Activated naive CD4-positive, alpha-beta T cell treated with anti-CD3 and anti-CD28 coated beads for 36 hours (primary cell): ENCODE measurements around the gene COL18A1. TPM values are rescaled to one million over a fixed set of nuclear protein-coding genes. Genes with fewer than 3 reads are reported as not detected.
"Not testable (repeated sequence)": the region's sequence is repeated elsewhere in the genome, so short reads cannot be mapped to it uniquely, and the experiment has no call there.

Experiments
- CTCF ChIA-PET: fragments of 350-600 bp; sonication (Branson Sonifier 250); formaldehyde crosslinking; loops from one replicate; lab custom pipeline; 2021; ENCODE audit warnings: antibody characterized with exemption; lab: Charles Lee
- DNase-seq: peaks from one replicate; pipeline ENCODE4 v3.0.0-alpha.2; 2020
- H3K27ac Mint-ChIP-seq: one replicate; pipeline ENCODE4 v1.8.0; 2021; ENCODE audit warnings: mild to moderate bottlenecking, mixed read lengths
- H3K27me3 Mint-ChIP-seq: one replicate; pipeline ENCODE4 v1.8.0; 2021; ENCODE audit warnings: low read depth, mixed read lengths
- H3K36me3 Mint-ChIP-seq: one replicate; pipeline ENCODE4 v1.8.0; 2021; ENCODE audit warnings: low read depth, mixed read lengths
- H3K4me1 Mint-ChIP-seq: one replicate; pipeline ENCODE4 v1.8.0; 2021; ENCODE audit warnings: low read depth, mixed read lengths
- H3K4me3 Mint-ChIP-seq: one replicate; pipeline ENCODE4 v1.8.0; 2021; ENCODE audit warnings: mild to moderate bottlenecking, moderate library complexity, mixed read lengths
- H3K9me3 Mint-ChIP-seq: one replicate; pipeline ENCODE4 v1.8.0; 2021; ENCODE audit warnings: mixed read lengths
- intact Hi-C: fragments of 100-400 bp; cut with micrococcal nuclease; formaldehyde crosslinking; loops from one replicate; pipeline ENCODE4 v1.15.1; 2023
- total RNA-seq, 2 experiments: library from RNA; stranded (reverse); gene quantifications; one replicate each; pipeline ENCODE4 v1.2.3, GENCODE V29; 2021

The COL18A1 gene
- total RNA-seq, 2 experiments from 2014 or later = 10.3 to 12.6 TPM

DNA sequence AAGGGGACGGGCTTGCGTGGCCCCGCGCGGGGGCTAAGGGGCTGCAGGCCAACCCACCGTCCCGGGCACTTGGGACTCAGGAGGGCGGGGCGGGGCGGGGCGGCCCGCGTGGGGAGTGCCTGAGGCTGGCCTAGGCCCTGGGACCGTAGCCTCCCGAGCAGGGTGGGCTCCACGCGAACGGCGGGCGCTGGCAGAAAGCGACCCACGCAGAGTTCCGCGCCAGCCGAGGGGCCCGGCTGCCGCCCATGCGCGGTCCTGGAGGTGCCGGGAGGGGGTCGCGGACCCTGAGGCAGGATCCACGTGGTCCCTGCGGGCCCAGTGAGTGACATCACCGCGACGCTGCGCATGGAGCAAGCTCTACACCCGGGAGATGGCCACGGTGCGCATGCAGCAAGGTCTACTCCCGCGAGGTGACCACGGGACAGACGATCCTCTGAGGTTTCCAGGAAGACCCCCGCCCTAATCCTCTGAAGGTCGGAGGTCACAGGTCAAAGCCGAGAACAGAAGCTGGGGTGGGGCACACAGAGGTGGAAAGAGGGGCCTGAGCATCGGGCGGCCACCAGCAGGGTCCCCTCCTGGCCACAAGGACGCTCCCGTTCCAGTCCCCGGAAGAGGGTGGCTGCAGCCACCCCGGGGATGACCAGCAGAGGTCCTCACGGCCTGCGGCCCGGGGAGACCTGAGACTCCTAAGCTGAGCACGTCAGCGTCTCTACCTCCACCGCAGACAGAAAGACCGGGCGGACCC is 150.8 kb downstream of the COL18A1 start:
- Mint-ChIP-seq H3K36me3 (no peaks in the 10 kb centered on the region), H3K4me1 (peaks cover 20% of the 10 kb centered on the region), H3K4me3 (no peak overlapping the region), H3K9me3 (no peaks in the 10 kb centered on the region), H3K27ac (no peak overlapping the region), H3K27me3 (no peaks in the 10 kb centered on the region)
- peak; percentile 4 for DNase-seq
- CTCF ChIA-PET = interaction anchor here (0.9 to 1.8 kb wide), 4 partner anchors 12 to 417 kb away, joined by 3 to 17 read pairs (median 4); no protein-coding TSS in a partner anchor
- intact Hi-C loops = loop anchor here (1.0 kb wide), 1 partner anchor 265 kb away; no protein-coding TSS in a partner anchor

DNA sequence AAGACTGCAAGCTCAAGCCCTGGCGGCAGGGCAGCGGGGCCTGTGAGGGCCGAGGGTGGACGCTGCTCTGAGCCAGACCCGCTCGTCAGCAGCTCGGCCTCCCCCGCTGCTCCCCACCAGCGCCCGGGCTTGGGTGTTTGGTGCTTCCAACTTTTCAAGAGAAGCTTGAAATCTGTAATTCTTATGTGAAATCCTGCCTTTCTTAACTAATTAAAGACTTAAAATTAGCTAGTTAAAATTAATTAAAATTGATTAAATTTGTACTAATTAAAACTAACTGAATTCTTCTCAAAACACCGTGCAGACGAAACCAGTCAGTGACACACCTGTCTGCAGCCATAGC is 151.3 kb downstream of the COL18A1 start:
- CTCF ChIA-PET = interaction anchor here (0.9 to 1.8 kb wide), 4 partner anchors 11 to 418 kb away, joined by 3 to 17 read pairs (median 4); no protein-coding TSS in a partner anchor
- peaks cover 14% of the 10 kb centered on the region for H3K4me1 Mint-ChIP-seq
- DNase-seq = no peak
- no peak overlapping the region for H3K27ac Mint-ChIP-seq
- intact Hi-C loops = no loop called here
- no peaks in the 10 kb centered on the region for H3K27me3 Mint-ChIP-seq
- no peaks in the 10 kb centered on the region for H3K36me3 Mint-ChIP-seq
- H3K4me3 Mint-ChIP-seq = no peak overlapping the region
- H3K9me3 Mint-ChIP-seq = no peaks in the 10 kb centered on the region

DNA sequence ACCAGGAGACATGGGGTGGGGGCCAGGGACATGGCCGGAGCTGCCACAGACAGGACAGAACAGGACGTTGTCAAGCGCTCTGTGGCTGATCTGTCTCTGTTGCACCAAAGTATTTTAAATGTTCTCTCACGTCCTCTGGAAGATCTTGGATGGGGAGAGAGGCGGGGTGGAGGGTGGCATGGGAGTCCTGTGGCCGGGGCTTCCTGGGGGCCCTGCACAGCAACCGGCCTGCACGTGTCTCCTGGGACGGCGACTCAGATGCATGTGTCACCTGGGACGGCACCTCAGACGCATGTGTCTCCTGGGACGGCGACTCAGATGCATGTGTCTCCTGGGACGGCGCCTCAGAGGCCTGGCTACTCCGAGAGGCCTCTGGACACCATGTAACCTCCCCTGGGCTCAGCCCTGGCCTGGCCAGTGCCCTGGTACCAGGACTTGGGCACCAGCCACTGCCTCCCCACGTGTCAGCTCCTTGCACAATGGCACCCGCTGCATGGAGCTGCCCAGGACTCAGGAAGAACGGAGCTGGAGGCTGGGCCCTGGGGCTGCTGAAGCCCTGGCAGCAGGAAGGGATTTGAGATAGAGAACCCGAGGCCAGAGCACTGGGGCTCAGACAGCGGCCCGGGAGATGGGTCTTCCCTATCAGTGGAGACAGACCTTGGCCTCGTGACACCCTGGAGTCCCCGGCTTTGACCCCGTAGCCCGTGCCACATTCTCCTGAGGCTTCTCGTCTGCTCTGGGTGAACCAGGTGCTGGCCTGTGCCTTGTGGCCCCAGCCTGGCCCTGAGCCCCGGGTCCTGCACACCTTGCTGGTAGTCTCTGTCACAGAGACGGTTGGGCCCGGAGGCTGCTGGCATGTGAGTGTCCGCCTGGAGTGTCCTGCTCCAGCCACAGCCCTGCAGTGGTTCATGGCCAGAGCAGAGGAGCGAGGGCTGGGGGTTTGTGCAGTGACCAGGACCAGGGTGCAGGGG is 152.0 kb downstream of the COL18A1 start:
- CTCF ChIA-PET = interaction anchor here (0.9 to 1.8 kb wide), 5 partner anchors 11 to 419 kb away, joined by 3 to 17 read pairs (median 3); no protein-coding TSS in a partner anchor
- DNase-seq = peak; percentile 3
- Mint-ChIP-seq H3K4me1 (peaks cover 8% of the 10 kb centered on the region), H3K4me3 (peak overlapping the region; percentile 15), H3K27me3 (no peaks in the 10 kb centered on the region), H3K27ac (no peak overlapping the region), H3K36me3 (no peaks in the 10 kb centered on the region), H3K9me3 (no peaks in the 10 kb centered on the region)
- intact Hi-C loops = no loop called here

DNA sequence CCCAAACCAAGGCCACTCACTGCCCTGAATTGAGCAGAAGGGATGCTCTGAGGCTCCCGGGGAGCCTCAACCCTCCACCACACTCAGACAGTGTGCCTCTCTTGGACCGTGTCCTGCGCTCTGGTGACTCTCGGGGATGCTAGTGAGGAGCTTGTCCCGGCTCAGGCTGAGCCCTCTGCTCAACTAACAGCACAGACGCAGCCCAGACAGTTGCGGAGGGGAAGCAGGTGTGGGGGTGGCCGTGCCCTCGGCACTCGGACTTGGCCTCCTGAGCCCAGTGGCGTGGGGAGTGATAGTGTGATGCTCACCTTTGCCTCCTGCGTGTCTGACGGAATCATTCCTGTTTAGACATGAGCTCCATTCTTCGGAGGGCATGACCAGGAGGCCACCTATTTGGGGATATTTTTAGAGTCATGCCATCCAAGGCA is 152.7 kb downstream of the COL18A1 start:
- intact Hi-C loops = no loop called here

DNA sequence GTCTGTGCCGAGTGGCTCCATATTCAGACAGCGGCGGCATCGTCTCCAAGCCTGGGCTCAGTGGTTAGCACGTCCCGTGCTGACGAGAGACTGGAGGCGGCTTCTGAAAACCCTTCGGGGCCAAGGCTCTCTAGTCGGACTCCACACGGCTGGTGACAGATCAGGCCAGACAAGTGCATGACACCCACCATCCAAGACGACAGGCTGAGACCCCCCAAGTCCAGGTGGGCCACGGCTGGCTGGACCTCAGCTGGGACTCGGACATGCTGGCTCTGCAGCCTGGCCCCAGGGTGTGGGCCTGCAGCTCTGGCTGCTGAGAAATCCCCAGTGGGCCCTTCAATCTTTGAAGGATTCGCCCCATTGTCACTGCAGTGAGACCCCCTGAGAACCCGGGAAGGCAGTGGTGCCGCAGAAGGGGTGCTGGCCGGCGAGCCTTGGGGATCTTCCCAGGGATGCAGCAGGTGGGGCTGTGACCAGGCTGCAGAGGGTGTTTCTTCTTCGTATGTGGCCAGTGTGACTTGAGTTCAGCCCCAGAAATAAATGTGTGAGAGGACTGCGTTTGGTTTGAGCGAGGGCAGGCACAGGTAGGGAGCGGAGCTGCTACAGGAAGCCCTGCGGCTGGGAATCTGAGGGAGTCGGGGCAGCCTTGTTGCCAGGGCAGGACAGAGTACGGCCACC is 153.2 kb downstream of the COL18A1 start:
- intact Hi-C loops = no loop called here
- peaks cover 6% of the 10 kb centered on the region for H3K27me3 Mint-ChIP-seq
- H3K9me3 Mint-ChIP-seq = peaks cover 2% of the 10 kb centered on the region
- H3K36me3 Mint-ChIP-seq = no peaks in the 10 kb centered on the region
- no peak overlapping the region for H3K27ac Mint-ChIP-seq
- CTCF ChIA-PET = interaction anchor here (0.7 to 1.2 kb wide), 2 partner anchors 15 to 180 kb away, joined by 3 read pairs; no protein-coding TSS in a partner anchor
- H3K4me1 Mint-ChIP-seq = peaks cover 5% of the 10 kb centered on the region
- DNase-seq = no peak
- H3K4me3 Mint-ChIP-seq = no peak overlapping the region

More for the DNA sequence above, 152.7 kb downstream of the COL18A1 start:
- Mint-ChIP-seq H3K27me3 (peaks cover 2% of the 10 kb centered on the region), H3K27ac (no peak overlapping the region), H3K4me1 (peaks cover 5% of the 10 kb centered on the region), H3K36me3 (no peaks in the 10 kb centered on the region), H3K9me3 (no peaks in the 10 kb centered on the region), H3K4me3 (no peak overlapping the region)
- CTCF ChIA-PET = interaction anchor here (0.7 to 1.2 kb wide), 2 partner anchors 15 to 180 kb away, joined by 3 read pairs; no protein-coding TSS in a partner anchor
- DNase-seq = peak; percentile 3

DNA sequence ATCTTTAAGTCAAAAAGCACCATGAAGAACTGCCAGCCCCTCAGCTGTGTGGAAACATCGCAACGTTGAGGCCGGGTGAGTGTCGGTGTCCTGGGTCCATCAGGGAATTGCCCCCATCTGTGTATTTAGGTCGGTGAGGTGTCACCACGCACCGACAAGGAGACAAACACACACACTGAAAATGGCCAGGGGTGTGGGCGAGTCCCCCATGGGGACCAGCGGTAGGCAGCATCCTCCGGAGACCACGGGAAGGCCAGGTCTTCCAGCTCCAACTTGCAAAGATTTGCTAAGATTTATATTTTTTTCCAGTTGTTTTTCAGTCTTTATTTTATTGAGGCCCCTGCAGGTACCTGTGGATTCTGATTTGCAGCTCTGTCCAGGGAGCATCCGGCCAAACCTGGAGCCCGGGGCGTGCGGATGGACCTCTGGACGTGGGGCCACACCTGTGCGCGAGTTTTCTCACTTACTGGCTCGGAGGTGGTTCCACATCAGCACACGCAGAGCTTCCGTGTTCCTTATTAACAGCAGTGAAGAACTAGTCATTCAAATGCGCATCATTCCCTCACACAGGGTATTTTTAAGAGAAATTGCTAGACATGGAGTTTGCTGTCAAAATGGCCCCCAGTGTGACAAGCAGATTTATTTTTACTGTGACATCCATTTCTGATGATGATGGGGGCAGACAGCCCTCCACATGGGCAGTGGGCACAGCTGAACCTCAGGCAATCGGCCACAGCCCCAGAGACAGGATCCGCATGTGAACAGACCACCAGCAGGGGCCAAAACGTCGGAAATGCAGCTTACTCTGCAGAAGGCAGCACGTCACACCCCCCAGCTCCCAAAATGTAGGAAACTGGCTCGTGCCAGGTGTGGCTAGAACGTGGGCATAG is 154.5 kb downstream of the COL18A1 start:
- no peaks in the 10 kb centered on the region for H3K36me3 Mint-ChIP-seq
- no peak overlapping the region for H3K4me3 Mint-ChIP-seq
- H3K27ac Mint-ChIP-seq = no peak overlapping the region
- intact Hi-C loops = no loop called here
- DNase-seq = no peak
- H3K27me3 Mint-ChIP-seq = peaks cover 6% of the 10 kb centered on the region
- CTCF ChIA-PET = no interaction called here
- peaks cover 2% of the 10 kb centered on the region for H3K9me3 Mint-ChIP-seq
- H3K4me1 Mint-ChIP-seq = peaks cover 3% of the 10 kb centered on the region

DNA sequence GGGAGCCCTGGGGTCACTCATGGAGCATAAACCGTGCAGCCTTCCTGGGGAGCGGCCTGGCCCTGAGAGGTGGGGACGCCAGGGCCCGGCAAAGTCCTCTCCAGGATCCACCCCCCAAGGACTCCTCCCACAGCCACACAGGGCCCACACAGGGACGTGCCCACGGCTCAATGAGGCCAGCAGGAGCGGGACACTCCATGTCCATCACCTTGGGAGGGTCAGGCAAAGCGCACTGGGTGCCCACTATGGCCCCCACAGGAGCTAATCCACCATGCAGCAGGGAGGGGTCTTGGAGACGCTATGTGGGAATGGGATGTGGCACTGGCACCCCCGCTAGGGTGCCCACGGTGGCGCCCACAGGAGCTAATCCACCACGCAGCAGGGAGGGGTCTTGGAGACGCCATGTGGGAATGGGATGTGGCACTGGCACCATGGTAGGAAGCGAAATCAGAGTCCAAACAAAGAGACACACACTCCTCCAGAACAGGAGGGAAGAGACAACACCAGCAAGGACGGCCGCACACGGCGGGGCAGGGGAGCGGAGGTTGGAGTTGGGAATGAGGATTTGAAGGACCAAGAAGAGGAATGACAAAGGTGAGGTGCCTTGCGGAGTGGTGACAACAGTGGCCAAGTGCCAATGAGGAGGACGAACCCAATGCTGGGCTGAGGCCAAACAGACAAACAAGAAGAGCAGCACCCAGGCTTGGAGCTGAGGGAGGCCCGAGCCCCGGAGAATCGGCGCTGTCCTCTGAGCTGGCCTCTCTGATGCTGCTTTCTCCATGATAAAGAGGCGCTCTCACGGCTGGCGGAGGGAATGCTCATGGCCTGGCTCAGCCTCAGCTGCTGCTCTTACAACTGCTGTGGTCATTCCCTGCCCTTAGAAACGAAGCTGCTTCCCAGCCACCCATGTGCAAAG is 155.4 kb downstream of the COL18A1 start:
- no peaks in the 10 kb centered on the region for H3K4me1 Mint-ChIP-seq
- no peak overlapping the region for H3K27ac Mint-ChIP-seq
- CTCF ChIA-PET = no interaction called here
- no peak overlapping the region for H3K4me3 Mint-ChIP-seq
- H3K9me3 Mint-ChIP-seq = peaks cover 2% of the 10 kb centered on the region
- H3K27me3 Mint-ChIP-seq = peaks cover 6% of the 10 kb centered on the region
- no peak for DNase-seq
- intact Hi-C loops = no loop called here
- H3K36me3 Mint-ChIP-seq = no peaks in the 10 kb centered on the region

DNA sequence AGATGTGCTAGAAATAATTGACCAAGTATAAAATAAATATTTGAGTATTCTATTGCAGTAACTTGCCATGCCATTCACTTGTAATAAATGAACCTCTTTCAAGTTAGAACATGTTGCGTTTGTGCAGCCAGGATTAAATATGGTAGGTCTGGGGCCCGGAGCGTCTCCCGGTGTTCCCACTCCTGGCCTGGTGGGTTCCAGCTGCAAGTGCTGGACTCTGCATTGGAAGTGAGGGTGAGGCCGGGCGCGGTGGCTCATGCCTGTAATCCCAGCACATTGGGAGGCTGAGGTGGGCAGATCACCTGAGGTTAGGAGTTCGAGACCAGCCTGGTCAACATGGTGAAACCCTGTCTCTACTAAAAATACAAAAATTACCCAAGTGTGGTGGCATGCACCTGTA is 156.3 kb downstream of the COL18A1 start:
- H3K36me3 Mint-ChIP-seq, H3K27me3 Mint-ChIP-seq, DNase-seq, H3K27ac Mint-ChIP-seq, H3K9me3 Mint-ChIP-seq, intact Hi-C loops, H3K4me3 Mint-ChIP-seq, H3K4me1 Mint-ChIP-seq: not testable (repeated sequence)
- CTCF ChIA-PET = interaction anchor here (2.6 kb wide), 1 partner anchor 35 kb away, joined by 16 read pairs; no protein-coding TSS in a partner anchor

DNA sequence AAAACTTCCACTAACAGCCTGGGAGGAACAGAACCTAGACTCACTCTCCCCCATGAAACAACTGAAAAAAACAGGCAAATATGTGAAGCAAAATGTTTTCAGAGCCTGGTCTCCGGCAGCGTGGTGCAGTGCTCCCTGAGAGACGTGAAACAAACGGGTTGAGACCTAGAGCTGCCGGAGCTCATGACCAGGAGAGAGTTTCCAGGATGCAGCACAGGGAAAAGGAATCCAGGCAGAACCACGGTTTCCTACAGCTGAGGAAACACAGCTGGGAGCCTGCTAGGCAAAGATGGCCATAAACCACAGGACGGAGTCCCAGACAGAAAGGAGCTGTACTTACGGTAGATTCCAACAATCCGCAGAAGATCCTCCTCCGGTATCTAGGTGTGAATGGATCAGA is 157.4 kb downstream of the COL18A1 start:
- H3K27ac Mint-ChIP-seq = no peak overlapping the region
- CTCF ChIA-PET = interaction anchor here (2.6 kb wide), 1 partner anchor 34 kb away, joined by 16 read pairs; no protein-coding TSS in a partner anchor
- peaks cover 2% of the 10 kb centered on the region for H3K9me3 Mint-ChIP-seq
- no peak overlapping the region for H3K4me3 Mint-ChIP-seq
- H3K27me3 Mint-ChIP-seq = peaks cover 6% of the 10 kb centered on the region
- H3K36me3 Mint-ChIP-seq = no peaks in the 10 kb centered on the region
- H3K4me1 Mint-ChIP-seq = no peaks in the 10 kb centered on the region
- DNase-seq = no peak
- intact Hi-C loops = no loop called here

DNA sequence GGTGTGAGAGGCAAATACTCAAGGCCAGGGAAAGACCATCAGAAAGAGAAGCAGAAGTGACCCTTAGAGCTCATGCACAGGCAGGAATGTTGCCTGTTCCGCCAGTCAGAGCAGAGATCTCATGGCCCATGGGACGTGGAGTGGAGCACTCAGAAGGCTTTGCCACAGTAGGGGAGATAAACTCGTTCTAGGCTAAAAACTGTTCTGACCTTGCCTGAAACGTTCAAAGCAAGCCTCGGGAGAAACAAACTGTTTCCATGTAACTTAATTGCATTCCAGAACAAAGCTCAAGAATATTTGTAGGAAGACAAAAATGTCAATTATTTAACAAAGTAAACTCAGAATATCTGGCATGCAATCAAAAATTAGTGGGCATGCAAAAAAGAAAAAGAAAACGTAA is 158.0 kb downstream of the COL18A1 start:
- intact Hi-C loops = no loop called here
- no peaks in the 10 kb centered on the region for H3K36me3 Mint-ChIP-seq

More for the DNA sequence above, 158.0 kb downstream of the COL18A1 start:
- H3K9me3 Mint-ChIP-seq = peaks cover 2% of the 10 kb centered on the region
- no peaks in the 10 kb centered on the region for H3K4me1 Mint-ChIP-seq
- H3K27me3 Mint-ChIP-seq = peaks cover 6% of the 10 kb centered on the region
- DNase-seq = no peak
- H3K27ac Mint-ChIP-seq = no peak overlapping the region
- CTCF ChIA-PET = interaction anchor here (2.6 kb wide), 1 partner anchor 33 kb away, joined by 16 read pairs; no protein-coding TSS in a partner anchor
- H3K4me3 Mint-ChIP-seq = no peak overlapping the region
